Gastroesophageal sphincter (tissue), 4 donors: ENCODE data around the gene ZMAT5. TPM values are rescaled to one million over a fixed set of nuclear protein-coding genes. Genes with fewer than 3 reads are reported as not detected.

Experiments used
- ATAC-seq: fragments of 150-250 bp; one replicate; pipeline ENCODE4 v1.9.1; 2016; ENCODE audit warnings: mild to moderate bottlenecking, moderate library complexity
- H3K27ac ChIP-seq, 4 donors: fragments of 200-600 bp; sonication (generic) in 3 of 4; 1 replicate in 3 of 4; 2 replicates in 1 of 4; pipeline ENCODE4 v1.5.1; 2016 to 2019
- H3K27me3 ChIP-seq: fragments of 200-600 bp; sonication (generic); one replicate; pipeline ENCODE4 v1.5.1; 2019
- H3K36me3 ChIP-seq, 2 donors: fragments of 200-600 bp; sonication (generic); one replicate each; pipeline ENCODE4 v1.5.1; 2019; ENCODE audit warnings: control low read depth in 1 of 2
- H3K4me1 ChIP-seq, 3 donors: fragments of 200-600 bp; sonication (generic); 1 replicate in 2 of 3; 2 replicates in 1 of 3; pipeline ENCODE4 v1.5.1; 2016 to 2019; ENCODE audit warnings: control low read depth in 2 of 3
- H3K4me3 ChIP-seq, 2 donors: fragments of 200-600 bp; sonication (generic); one replicate each; pipeline ENCODE4 v1.5.1; 2019; ENCODE audit warnings: mild to moderate bottlenecking in 1 of 2, moderate library complexity in 1 of 2
- H3K9me3 ChIP-seq, 3 donors: fragments of 200-600 bp; sonication (generic); one replicate each; pipeline ENCODE4 v1.5.1; 2017 to 2019; ENCODE audit warnings: control low read depth in 2 of 3
- EP300 ChIP-seq: sonication (generic); formaldehyde crosslinking; IDR thresholded peaks from one replicate; pipeline ENCODE4 v1.6.1; 2017; ENCODE audit warnings: antibody characterized with exemption, mild to moderate bottlenecking
- POLR2A ChIP-seq, 2 donors: fragments of 450-650 bp; IDR thresholded peaks; one replicate each; pipeline ENCODE4 v1.6.1; 2017; ENCODE audit warnings: antibody characterized with exemption in 2 of 2, mild to moderate bottlenecking in 2 of 2, moderate library complexity in 1 of 2
- POLR2AphosphoS5 ChIP-seq: sonication (generic); formaldehyde crosslinking; IDR thresholded peaks from one replicate; pipeline ENCODE4 v1.6.1; 2017; ENCODE audit warnings: antibody characterized with exemption
- WGBS, 2 donors: methylation state at CpG; one replicate each; pipeline ENCODE4 v1.1.5; 2018; ENCODE audit warnings: low coverage in 1 of 2; 5-methylcytosine and 5-hydroxymethylcytosine counted together
- total RNA-seq, 4 donors: library from RNA; depleted of rRNA; stranded (reverse); fragments of >200 nt; gene quantifications; one replicate each; pipeline ENCODE4 v1.1.0, GENCODE V29; 2016
- TF ChIP-seq, protein P1 (sequence below), 4 experiments: fragments of 200-600 bp in 2 of 4; fragments of 450-650 bp in 2 of 4; sonication (generic) in 1 of 4; IDR thresholded peaks; one replicate each; pipeline ENCODE4 v1.5.1; 2017 to 2019; ENCODE audit warnings: antibody characterized with exemption in 4 of 4, mild to moderate bottlenecking in 2 of 4, moderate library complexity in 2 of 4

Gene ZMAT5
- total RNA-seq, 4 donors from 2014 or later = 10.6 to 26.5 (median 17.1) TPM

DNA sequence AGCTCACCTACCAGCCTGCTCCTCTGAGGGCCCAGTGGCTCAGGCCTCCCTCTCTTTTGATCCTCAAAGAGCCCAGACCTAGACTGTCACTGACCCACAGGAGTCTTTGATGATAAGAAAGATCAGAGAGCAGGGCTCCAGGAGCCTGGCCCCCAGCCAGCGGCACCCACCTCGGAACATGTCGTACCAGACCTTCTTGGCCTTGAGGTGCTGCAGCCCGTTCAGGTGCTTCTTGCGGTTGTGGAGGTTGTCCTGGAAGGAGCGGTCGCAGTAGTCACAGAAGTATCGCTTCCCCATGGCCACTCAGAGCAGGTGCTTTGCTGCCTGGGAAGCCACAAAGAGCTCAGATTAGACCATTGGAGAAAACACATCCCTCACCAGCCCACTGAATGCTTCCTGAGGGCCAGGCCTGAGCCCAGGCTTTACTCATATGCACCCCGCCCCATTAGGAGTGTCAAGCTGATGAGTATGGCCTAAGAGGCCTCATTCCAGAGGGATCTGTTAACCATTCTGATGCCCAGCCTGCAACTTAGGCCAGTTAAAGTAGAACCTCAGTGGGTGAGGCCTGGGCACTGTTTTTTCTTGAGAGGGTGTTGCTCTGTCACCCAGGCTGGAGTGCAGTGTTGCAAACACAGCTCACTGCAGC lies 18.4 kb downstream of the ZMAT5 start:
- H3K4me1 ChIP-seq = no peaks in the 10 kb centered on the region
- H3K9me3 ChIP-seq = no peaks in the 10 kb centered on the region
- no peak for ATAC-seq
- H3K27ac ChIP-seq = no peak overlapping the region
- H3K4me3 ChIP-seq = no peak overlapping the region
- TF ChIP-seq, protein P1, sequence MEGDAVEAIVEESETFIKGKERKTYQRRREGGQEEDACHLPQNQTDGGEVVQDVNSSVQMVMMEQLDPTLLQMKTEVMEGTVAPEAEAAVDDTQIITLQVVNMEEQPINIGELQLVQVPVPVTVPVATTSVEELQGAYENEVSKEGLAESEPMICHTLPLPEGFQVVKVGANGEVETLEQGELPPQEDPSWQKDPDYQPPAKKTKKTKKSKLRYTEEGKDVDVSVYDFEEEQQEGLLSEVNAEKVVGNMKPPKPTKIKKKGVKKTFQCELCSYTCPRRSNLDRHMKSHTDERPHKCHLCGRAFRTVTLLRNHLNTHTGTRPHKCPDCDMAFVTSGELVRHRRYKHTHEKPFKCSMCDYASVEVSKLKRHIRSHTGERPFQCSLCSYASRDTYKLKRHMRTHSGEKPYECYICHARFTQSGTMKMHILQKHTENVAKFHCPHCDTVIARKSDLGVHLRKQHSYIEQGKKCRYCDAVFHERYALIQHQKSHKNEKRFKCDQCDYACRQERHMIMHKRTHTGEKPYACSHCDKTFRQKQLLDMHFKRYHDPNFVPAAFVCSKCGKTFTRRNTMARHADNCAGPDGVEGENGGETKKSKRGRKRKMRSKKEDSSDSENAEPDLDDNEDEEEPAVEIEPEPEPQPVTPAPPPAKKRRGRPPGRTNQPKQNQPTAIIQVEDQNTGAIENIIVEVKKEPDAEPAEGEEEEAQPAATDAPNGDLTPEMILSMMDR (IDR thresholded peaks at IDR 0.05) = no peak
- TF ChIP-seq POLR2AphosphoS5 = no peak
- TF ChIP-seq POLR2A (IDR thresholded peaks at IDR 0.05) = no peak
- TF ChIP-seq EP300 = no peak
- peaks cover 0 to 79% of the 10 kb centered on the region in 2 donors for H3K36me3 ChIP-seq
- H3K27me3 ChIP-seq = no peaks in the 10 kb centered on the region
- 100% methylated on average over 1 of the region's 9 CpGs; no CpG with 5 or more reads in 1 of the 2 donors for WGBS, 2 donors

DNA sequence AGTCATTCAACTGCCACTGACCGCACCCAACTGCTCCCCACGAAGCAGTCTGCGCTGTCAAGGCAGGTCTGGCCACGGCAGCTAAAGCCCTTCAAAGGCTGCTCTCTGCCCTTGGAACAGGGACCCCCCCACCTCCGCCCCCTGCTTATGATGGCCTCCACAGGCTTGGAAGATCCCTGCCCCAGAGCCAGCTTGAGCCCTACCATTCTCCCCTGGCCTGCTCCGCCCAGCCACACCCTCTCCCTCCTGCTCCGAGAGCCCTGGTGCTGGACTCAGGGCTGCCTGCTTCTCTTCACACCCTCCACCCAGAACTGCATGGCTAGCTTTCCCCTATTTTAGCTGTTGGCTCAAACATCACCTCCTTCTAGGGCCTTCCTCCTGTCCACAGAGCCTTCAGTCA lies 19.0 kb downstream of the ZMAT5 start:
- peaks cover 0 to 80% of the 10 kb centered on the region in 2 donors for H3K36me3 ChIP-seq
- TF ChIP-seq POLR2AphosphoS5 = no peak
- TF ChIP-seq, protein P1 (IDR thresholded peaks at IDR 0.05) = no peak
- no peak for TF ChIP-seq POLR2A (IDR thresholded peaks at IDR 0.05)
- TF ChIP-seq EP300 = no peak
- no peak for ATAC-seq
- no peaks in the 10 kb centered on the region for H3K27me3 ChIP-seq
- H3K4me1 ChIP-seq = no peaks in the 10 kb centered on the region
- H3K27ac ChIP-seq = no peak overlapping the region
- H3K4me3 ChIP-seq = no peak overlapping the region
- WGBS, 2 donors = 80 to 89% methylated on average over 1 to 5 of the region's 7 CpGs
- no peaks in the 10 kb centered on the region for H3K9me3 ChIP-seq

DNA sequence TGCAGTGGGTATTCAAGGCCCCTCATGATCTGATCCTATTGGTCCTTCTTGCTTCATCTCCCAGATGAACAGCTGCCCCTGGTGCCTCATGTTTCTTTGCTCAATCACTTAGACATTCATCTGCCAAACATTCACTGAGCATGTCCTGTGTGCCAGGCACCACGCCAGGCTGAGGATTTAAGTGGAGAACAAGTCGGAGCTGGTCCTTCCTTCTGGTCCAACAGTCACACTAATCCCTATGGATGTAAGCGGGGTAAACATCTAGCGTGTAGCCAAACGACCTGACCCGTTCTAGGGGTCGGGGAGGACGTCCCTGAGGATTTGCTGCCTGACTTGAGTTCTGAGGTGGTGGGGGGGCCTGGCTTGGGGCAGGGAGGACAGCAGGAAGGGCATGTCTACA lies 21.9 kb downstream of the ZMAT5 start:
- H3K4me1 ChIP-seq = no peaks in the 10 kb centered on the region
- 57% methylated on average over 4 of the region's 8 CpGs; no CpG with 5 or more reads in 1 of the 2 donors for WGBS, 2 donors
- H3K27me3 ChIP-seq = no peaks in the 10 kb centered on the region
- peaks cover 0 to 93% of the 10 kb centered on the region in 2 donors for H3K36me3 ChIP-seq
- H3K27ac ChIP-seq = no peak overlapping the region
- TF ChIP-seq, protein P1 (IDR thresholded peaks at IDR 0.05) = no peak
- TF ChIP-seq EP300 (no peak), POLR2AphosphoS5 (no peak), POLR2A (IDR thresholded peaks at IDR 0.05) (no peak)
- ATAC-seq = no peak
- H3K9me3 ChIP-seq = no peaks in the 10 kb centered on the region
- H3K4me3 ChIP-seq = no peak overlapping the region

DNA sequence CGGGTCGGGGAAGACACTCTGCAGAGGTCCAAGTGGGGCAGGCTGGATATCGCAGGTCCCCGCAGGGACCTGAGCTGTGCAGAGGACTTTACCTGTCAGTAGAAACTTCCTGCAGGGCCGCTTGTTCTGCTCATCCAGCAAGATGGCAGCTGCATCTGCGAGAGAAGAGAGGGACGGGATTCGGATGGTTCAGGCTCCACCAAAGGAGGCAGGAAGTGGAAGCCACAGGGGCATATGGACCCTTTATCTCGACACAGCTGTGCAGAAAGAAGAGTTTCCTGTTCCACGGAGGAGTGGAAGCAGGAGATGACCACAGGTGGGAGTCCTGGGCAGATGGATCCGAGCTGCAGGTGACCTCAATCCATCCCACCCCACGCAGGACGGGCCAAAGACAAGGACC lies 24.5 kb downstream of the ZMAT5 start:
- peaks cover 0 to 99% of the 10 kb centered on the region in 2 donors for H3K36me3 ChIP-seq
- H3K4me1 ChIP-seq = no peaks in the 10 kb centered on the region
- H3K27me3 ChIP-seq = no peaks in the 10 kb centered on the region
- no peaks in the 10 kb centered on the region for H3K9me3 ChIP-seq
- H3K4me3 ChIP-seq = no peak overlapping the region
- H3K27ac ChIP-seq = no peak overlapping the region
- ATAC-seq = no peak
- TF ChIP-seq, protein P1 (IDR thresholded peaks at IDR 0.05) = no peak
- WGBS, 2 donors = 74% methylated on average over 7 of the region's 13 CpGs; no CpG with 5 or more reads in 1 of the 2 donors

DNA sequence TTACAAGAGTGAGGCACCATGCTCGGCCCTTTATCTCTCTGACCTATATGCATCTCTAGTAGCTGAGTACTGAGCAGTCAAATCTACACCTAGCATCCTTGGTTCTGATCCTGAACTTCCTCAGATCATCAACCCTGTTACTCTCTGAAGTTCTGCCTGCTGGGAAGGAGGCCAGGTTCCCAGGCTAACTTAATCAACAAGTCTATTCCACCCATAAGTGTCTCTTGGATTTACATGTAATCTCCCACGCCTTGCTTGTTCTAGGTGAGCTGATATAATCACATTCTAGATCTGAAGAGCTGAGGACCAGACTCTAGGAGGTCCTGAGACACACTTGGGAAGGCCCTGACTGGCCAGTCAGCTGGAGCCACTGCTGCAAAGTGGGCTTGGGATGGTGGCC lies 24.9 kb downstream of the ZMAT5 start:
- no peak for TF ChIP-seq POLR2A (IDR thresholded peaks at IDR 0.05)
- TF ChIP-seq EP300 = no peak
- TF ChIP-seq, protein P1 (IDR thresholded peaks at IDR 0.05) = no peak
- no peak for TF ChIP-seq POLR2AphosphoS5
- no peak overlapping the region for H3K27ac ChIP-seq
- peaks cover 0 to 99% of the 10 kb centered on the region in 2 donors for H3K36me3 ChIP-seq
- WGBS, 2 donors = 86 to 90% methylated on average over 1 to 2 of the region's 2 CpGs
- no peak overlapping the region for H3K4me3 ChIP-seq
- no peaks in the 10 kb centered on the region for H3K27me3 ChIP-seq
- no peaks in the 10 kb centered on the region for H3K9me3 ChIP-seq
- no peaks in the 10 kb centered on the region for H3K4me1 ChIP-seq
- no peak for ATAC-seq
